GM12878 (cell line): Measurements from ENCODE around the gene GPC2.
"Not testable (repeated sequence)": the region's sequence is repeated elsewhere in the genome, so short reads cannot be mapped to it uniquely, and the experiment has no call there.

Experiments used
- BCL11A ChIP-seq: IDR thresholded peaks from 2 replicates; pipeline ENCODE4 v1.6.1; 2011; ENCODE audit warnings: low read depth, low read length
- EP300 ChIP-seq, 2 experiments: fragments of 150-350 bp in 1 of 2; IDR thresholded peaks; 2 replicates each; pipeline ENCODE4 v1.6.1; 2011 to 2012; ENCODE audit warnings: low read depth in 2 of 2, low read length in 2 of 2, borderline replicate concordance in 1 of 2, improper control_type of control experiment in 1 of 2, inconsistent platforms in 1 of 2; ENCODE audit not compliant: control insufficient read depth in 1 of 2
- MTA3 ChIP-seq: IDR thresholded peaks from 2 replicates; pipeline ENCODE4 v1.6.1; 2012; ENCODE audit warnings: low read length, inconsistent platforms, borderline replicate concordance
- POLR2A ChIP-seq: IDR thresholded peaks from 2 replicates; pipeline ENCODE4 v1.6.1; 2011; ENCODE audit warnings: low read depth, mild to moderate bottlenecking, low read length
- POU2F2 ChIP-seq: IDR thresholded peaks from 3 replicates; pipeline ENCODE4 v1.6.1; 2011; ENCODE audit warnings: low read depth, mild to moderate bottlenecking, low read length, borderline replicate concordance
- RFX5 ChIP-seq: IDR thresholded peaks from 2 replicates; pipeline ENCODE4 v1.6.1; 2011; ENCODE audit warnings: low read depth, low read length, improper control_type of control experiment
- TF ChIP-seq, protein P1 (sequence below), 3 experiments: IDR thresholded peaks in 2 of 3; conservative IDR thresholded peaks in 1 of 3; 2 replicates each; pipeline ENCODE4 v1.5.1; 2011; ENCODE audit warnings: low read depth in 3 of 3, low read length in 3 of 3, mild to moderate bottlenecking in 3 of 3, control low read depth in 2 of 3, moderate library complexity in 2 of 3, inconsistent platforms in 1 of 3, mixed read lengths in 1 of 3; ENCODE audit not compliant: control insufficient read depth in 2 of 3, insufficient read depth in 1 of 3; ENCODE audit errors: extremely low read depth in 1 of 3
- TF ChIP-seq, protein P2 (sequence below): IDR thresholded peaks from 2 replicates; pipeline ENCODE4 v1.6.1; 2011; ENCODE audit warnings: low read depth, mild to moderate bottlenecking, low read length, moderate library complexity, borderline replicate concordance; ENCODE audit errors: extremely low read depth

DNA sequence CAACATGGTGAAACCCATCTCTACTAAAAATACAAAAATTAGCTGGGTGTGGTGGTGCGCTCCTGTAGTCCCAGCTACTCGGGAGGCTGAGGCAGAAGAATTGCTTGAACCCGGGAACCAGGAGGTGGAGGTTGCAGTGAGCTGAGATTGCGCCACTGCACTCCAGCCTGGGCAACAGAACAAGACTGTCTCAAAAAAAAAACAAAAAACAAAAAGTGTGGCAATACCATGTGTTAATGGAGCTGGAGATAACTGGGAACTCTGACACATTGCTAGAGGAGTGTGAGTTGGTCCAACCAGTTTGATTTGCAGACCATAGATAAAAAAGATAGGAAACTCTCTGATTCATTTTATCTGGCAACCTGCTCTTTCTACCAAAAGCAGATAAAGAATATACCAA is 30.8 kb downstream of the GPC2 start:
- TF ChIP-seq MTA3; RFX5; EP300 (IDR thresholded peaks at IDR 0.05; ENCODE audit: borderline replicate concordance in 1 of 2, control insufficient read depth in 1 of 2, low read depth in 2 of 2, low read length in 2 of 2); POLR2A; BCL11A; POU2F2: not testable (repeated sequence)
- TF ChIP-seq, protein P1, sequence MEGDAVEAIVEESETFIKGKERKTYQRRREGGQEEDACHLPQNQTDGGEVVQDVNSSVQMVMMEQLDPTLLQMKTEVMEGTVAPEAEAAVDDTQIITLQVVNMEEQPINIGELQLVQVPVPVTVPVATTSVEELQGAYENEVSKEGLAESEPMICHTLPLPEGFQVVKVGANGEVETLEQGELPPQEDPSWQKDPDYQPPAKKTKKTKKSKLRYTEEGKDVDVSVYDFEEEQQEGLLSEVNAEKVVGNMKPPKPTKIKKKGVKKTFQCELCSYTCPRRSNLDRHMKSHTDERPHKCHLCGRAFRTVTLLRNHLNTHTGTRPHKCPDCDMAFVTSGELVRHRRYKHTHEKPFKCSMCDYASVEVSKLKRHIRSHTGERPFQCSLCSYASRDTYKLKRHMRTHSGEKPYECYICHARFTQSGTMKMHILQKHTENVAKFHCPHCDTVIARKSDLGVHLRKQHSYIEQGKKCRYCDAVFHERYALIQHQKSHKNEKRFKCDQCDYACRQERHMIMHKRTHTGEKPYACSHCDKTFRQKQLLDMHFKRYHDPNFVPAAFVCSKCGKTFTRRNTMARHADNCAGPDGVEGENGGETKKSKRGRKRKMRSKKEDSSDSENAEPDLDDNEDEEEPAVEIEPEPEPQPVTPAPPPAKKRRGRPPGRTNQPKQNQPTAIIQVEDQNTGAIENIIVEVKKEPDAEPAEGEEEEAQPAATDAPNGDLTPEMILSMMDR (IDR thresholded peaks at IDR 0.05 in 2 of 3, conservative IDR thresholded peaks at IDR 0.05 in 1 of 3; ENCODE audit: control insufficient read depth in 2 of 3, extremely low read depth in 1 of 3, insufficient read depth in 1 of 3, low read depth in 3 of 3, low read length in 3 of 3) = not testable (repeated sequence)
- TF ChIP-seq, protein P2, sequence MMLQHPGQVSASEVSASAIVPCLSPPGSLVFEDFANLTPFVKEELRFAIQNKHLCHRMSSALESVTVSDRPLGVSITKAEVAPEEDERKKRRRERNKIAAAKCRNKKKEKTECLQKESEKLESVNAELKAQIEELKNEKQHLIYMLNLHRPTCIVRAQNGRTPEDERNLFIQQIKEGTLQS = not testable (repeated sequence)
